ENCODE results near the gene PKHD1.
"Not testable (repeated sequence)": the region's sequence is repeated elsewhere in the genome, so short reads cannot be mapped to it uniquely, and the experiment has no call there.

Gene PKHD1

GRCh38 chr6:51965222-51965801, 122.1 kb downstream of the PKHD1 start:
- H3K36me3 Mint-ChIP-seq = no peaks in the 10 kb centered on the region
- H3K4me3 Mint-ChIP-seq = no peak overlapping the region
- H3K27ac Mint-ChIP-seq = no peak overlapping the region
- H3K4me1 Mint-ChIP-seq = no peaks in the 10 kb centered on the region
- peaks cover 0 to 2% of the 10 kb centered on the region in 2 donors for H3K9me3 Mint-ChIP-seq
- H3K27me3 Mint-ChIP-seq = peaks cover 13 to 30% of the 10 kb centered on the region in 2 donors
- DNase-seq (no peak), ATAC-seq (replicated peaks) (no peak)

DNA sequence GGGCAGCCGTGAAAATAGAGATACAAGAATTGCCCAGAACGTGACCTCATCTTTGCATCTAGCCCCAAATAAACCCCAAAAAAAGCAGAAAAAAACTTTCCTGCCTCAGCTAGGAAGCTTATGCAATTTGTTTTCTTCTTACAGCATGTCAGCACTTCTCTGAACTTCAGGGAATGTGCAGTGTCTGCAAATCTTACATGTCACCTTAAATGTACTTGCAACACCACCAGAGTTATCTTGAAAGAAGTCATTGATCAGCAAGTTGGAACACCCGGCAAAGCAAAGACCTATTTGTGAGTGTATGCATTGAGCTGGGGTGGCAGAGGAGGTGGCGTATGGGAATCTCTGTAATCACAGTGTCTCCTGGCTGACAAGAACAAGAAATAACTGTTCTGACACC, 123.4 kb downstream of the PKHD1 start:
- no peak overlapping the region for H3K4me3 Mint-ChIP-seq
- H3K9me3 Mint-ChIP-seq = peaks cover 0 to 2% of the 10 kb centered on the region in 2 donors
- no peaks in the 10 kb centered on the region for H3K36me3 Mint-ChIP-seq
- peaks cover 0 to 1% of the 10 kb centered on the region in 2 donors for H3K4me1 Mint-ChIP-seq
- H3K27me3 Mint-ChIP-seq = peaks cover 17 to 30% of the 10 kb centered on the region in 2 donors
- ATAC-seq (replicated peaks) = no peak
- no peak overlapping the region for H3K27ac Mint-ChIP-seq
- DNase-seq = no peak

- H3K27ac Mint-ChIP-seq = no peak overlapping the region
- H3K27me3 Mint-ChIP-seq = peaks cover 17 to 30% of the 10 kb centered on the region in 2 donors
- ATAC-seq (replicated peaks) = no peak
- peaks cover 0 to 1% of the 10 kb centered on the region in 2 donors for H3K4me1 Mint-ChIP-seq
- H3K9me3 Mint-ChIP-seq = peaks cover 0 to 2% of the 10 kb centered on the region in 2 donors
- DNase-seq = no peak
- H3K4me3 Mint-ChIP-seq = no peak overlapping the region
- no peaks in the 10 kb centered on the region for H3K36me3 Mint-ChIP-seq
Measured at GRCh38 chr6:51962354-51962753, 125.1 kb downstream of the PKHD1 start.

DNA sequence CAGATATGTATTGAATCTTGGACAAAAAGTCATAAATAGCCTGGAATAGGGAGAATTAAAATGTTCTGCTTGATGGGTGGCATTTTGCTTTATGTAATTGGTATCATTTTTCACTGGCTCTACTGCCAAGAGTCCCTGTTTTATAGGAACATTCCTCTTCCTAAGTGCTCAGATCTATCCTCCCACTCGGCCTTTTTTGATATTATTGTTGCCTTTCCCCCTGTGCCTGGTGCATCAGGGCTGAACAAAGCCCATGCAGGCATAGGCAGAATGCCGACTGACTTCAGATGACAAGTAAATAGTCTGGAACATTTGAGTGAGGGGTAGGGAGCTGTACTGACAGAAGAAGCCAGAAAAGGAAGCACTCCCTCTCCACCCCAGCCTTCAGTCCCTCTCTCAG, 127.0 kb downstream of the PKHD1 start:
- H3K27ac Mint-ChIP-seq = no peak overlapping the region
- DNase-seq (no peak), ATAC-seq (replicated peaks) (no peak)
- peaks cover 0 to 2% of the 10 kb centered on the region in 2 donors for H3K9me3 Mint-ChIP-seq
- peaks cover 5 to 23% of the 10 kb centered on the region in 2 donors for H3K27me3 Mint-ChIP-seq
- no peaks in the 10 kb centered on the region for H3K36me3 Mint-ChIP-seq
- peaks cover 0 to 1% of the 10 kb centered on the region in 2 donors for H3K4me1 Mint-ChIP-seq
- H3K4me3 Mint-ChIP-seq = no peak overlapping the region

DNA sequence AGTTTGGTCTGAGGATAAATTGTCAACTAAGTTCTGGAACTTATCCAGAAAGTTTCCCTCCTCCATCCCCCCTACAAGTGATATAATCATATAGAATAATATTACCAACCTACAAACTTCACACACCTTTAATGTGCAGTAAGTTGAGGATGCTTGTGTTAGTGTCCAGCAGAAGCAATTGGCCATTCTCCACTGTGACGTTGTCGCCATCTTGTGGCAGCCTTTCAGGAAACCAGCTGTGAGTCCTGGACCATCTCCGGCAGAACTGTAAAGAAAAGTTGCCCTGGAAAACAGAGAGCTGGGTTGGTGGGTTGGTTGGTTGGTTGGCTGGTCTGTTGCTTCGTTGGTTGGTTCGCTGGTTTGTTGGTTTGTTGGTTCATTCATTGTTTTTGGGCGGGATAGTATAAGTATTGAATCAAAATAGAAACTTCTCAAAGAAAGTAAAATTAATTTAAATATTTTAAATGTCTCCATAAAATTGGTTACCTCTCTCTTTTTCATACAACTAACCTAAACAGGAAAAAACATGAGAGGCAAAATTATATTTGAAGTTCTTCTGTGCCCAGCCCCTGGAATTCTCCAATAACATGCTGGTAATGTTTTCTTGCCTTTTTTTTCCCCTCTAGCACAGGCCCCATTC, 127.5 kb downstream of the PKHD1 start:
- H3K4me3 Mint-ChIP-seq = no peak overlapping the region
- H3K27ac Mint-ChIP-seq = no peak overlapping the region
- peaks cover 0 to 1% of the 10 kb centered on the region in 2 donors for H3K4me1 Mint-ChIP-seq
- H3K27me3 Mint-ChIP-seq = peaks cover 4 to 22% of the 10 kb centered on the region in 2 donors
- H3K36me3 Mint-ChIP-seq = no peaks in the 10 kb centered on the region
- DNase-seq = peak; percentile 20
- peaks cover 0 to 2% of the 10 kb centered on the region in 2 donors for H3K9me3 Mint-ChIP-seq
- ATAC-seq (replicated peaks) = peak in 1 of 2 donors; percentile 73

DNA sequence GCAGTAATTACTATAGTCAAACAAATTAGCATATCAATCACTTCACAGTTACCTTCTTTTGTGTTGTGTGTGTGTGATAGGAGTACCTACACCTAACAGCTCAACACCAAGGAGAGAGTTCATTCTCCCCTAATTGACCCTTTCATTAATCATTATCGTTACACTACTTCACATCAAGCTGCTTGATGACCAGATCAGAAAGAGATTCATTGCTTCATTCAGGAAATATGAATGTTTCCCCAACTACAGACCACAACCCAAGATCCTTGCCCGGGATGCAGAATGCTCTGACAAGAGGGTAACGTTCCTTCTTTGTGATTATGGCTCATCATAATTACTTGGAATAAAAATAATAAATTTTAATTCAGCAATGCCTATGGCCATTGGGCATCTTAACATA, 132.7 kb downstream of the PKHD1 start:
- ATAC-seq (replicated peaks) = no peak
- Mint-ChIP-seq H3K4me1 (no peaks in the 10 kb centered on the region), H3K36me3 (no peaks in the 10 kb centered on the region), H3K4me3 (no peak overlapping the region), H3K9me3 (no peaks in the 10 kb centered on the region), H3K27me3 (peaks cover under 1% of the 10 kb centered on the region in 2 donors), H3K27ac (no peak overlapping the region)
- DNase-seq = no peak

- H3K27me3 Mint-ChIP-seq = no peaks in the 10 kb centered on the region
- ATAC-seq (replicated peaks) = no peak
- no peaks in the 10 kb centered on the region for H3K36me3 Mint-ChIP-seq
- H3K4me1 Mint-ChIP-seq = no peaks in the 10 kb centered on the region
- H3K9me3 Mint-ChIP-seq = no peaks in the 10 kb centered on the region
- H3K27ac Mint-ChIP-seq = no peak overlapping the region
- no peak for DNase-seq
- H3K4me3 Mint-ChIP-seq = no peak overlapping the region
Measured at GRCh38 chr6:51953246-51953645, 134.2 kb downstream of the PKHD1 start.

GRCh38 chr6:51951924-51952323, 135.5 kb downstream of the PKHD1 start:
- no peaks in the 10 kb centered on the region for H3K27me3 Mint-ChIP-seq
- no peaks in the 10 kb centered on the region for H3K9me3 Mint-ChIP-seq
- H3K4me1 Mint-ChIP-seq = no peaks in the 10 kb centered on the region
- H3K36me3 Mint-ChIP-seq = no peaks in the 10 kb centered on the region
- no peak overlapping the region for H3K27ac Mint-ChIP-seq
- no peak for DNase-seq
- no peak overlapping the region for H3K4me3 Mint-ChIP-seq
- no peak for ATAC-seq (replicated peaks)

DNA sequence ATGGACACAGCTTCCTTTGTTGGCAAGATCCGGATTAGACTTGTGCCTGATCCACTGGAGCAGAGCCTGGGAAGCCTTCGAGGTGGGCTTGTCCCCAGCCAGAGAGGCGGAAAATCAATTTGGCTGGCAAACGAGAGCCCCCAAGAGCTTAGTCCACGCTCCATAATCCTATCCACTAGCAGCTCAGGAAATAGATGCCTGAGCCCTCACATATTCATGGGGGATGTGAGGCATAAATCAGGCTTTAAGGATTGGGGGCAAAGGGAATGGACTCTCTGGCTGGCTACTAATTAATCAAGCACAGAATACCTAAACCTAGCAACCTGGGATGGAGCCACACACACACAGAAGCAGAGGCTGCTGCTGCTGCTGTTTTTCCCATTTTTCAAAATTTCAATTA, 137.9 kb downstream of the PKHD1 start:
- H3K9me3 Mint-ChIP-seq = no peaks in the 10 kb centered on the region
- no peaks in the 10 kb centered on the region for H3K27me3 Mint-ChIP-seq
- H3K27ac Mint-ChIP-seq = no peak overlapping the region
- no peaks in the 10 kb centered on the region for H3K36me3 Mint-ChIP-seq
- ATAC-seq (replicated peaks) (no peak), DNase-seq (no peak)
- no peak overlapping the region for H3K4me3 Mint-ChIP-seq
- no peaks in the 10 kb centered on the region for H3K4me1 Mint-ChIP-seq

GRCh38 chr6:51939695-51940094, 147.7 kb downstream of the PKHD1 start:
- H3K9me3 Mint-ChIP-seq; DNase-seq; H3K4me1 Mint-ChIP-seq; H3K27ac Mint-ChIP-seq; H3K4me3 Mint-ChIP-seq; ATAC-seq (replicated peaks); H3K27me3 Mint-ChIP-seq; H3K36me3 Mint-ChIP-seq: not testable (repeated sequence)

DNA sequence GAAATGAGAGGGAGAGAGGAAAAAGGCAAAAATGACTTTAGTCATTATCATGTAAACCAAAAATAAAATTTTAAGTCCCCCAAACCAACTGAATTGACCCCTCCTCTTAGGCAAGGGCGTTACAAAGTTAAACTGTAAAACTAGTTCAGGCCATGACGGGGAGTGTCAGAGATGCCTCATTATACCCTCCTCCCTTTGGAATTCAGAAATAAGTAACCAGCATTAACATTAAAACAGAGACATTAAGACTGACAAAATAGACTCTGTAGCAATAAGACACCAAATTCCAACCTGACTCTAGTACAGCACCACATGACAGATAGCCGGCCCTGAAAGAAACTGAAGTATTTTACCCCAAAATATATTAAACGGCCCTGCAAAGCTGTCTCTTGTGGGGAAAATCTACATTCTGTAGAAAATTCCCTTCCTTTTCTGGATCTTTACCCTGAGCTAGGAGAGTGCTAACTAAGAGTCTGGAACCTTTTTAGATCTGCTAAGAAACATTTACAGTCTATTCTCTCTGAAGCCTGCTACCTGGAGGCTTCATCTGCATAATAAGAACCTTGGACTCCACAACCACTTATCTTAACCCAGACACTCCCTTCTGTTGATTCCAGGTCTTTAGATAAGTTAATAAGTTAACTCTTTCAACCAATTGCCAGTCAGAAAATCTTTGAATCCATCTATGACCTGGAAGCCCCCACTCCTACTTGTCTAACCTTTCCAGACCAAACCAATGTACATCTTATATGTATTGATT, 150.7 kb downstream of the PKHD1 start:
- Mint-ChIP-seq H3K4me3 (no peak overlapping the region), H3K27ac (no peak overlapping the region), H3K27me3 (no peaks in the 10 kb centered on the region), H3K9me3 (no peaks in the 10 kb centered on the region), H3K36me3 (no peaks in the 10 kb centered on the region), H3K4me1 (no peaks in the 10 kb centered on the region)
- DNase-seq = no peak
- no peak for ATAC-seq (replicated peaks)

GRCh38 chr6:51934098-51934497, 153.3 kb downstream of the PKHD1 start:
- ATAC-seq (replicated peaks) (peak in 1 of 2 donors; percentile 33), DNase-seq (no peak)
- H3K4me1 Mint-ChIP-seq = no peaks in the 10 kb centered on the region
- no peak overlapping the region for H3K4me3 Mint-ChIP-seq
- no peaks in the 10 kb centered on the region for H3K36me3 Mint-ChIP-seq
- no peak overlapping the region for H3K27ac Mint-ChIP-seq
- H3K27me3 Mint-ChIP-seq = no peaks in the 10 kb centered on the region
- H3K9me3 Mint-ChIP-seq = no peaks in the 10 kb centered on the region

DNA sequence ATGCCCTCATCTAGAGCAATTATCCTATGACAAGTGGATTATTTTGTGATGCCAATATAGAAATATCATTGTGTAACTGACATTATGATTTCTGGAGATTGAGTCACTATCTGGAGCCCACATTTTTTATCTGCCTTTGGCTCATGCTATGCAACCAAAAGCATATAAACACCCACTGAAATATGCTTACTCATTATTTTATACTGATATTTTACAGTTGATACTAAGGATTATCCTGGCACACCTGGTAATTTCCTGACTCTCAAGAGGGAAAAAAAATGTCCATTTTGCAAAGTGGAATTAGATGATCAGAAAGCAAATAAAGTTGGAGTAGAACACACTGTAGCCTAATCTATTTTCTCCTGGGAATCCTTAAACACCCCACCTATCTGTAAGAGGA, 154.5 kb downstream of the PKHD1 start:
- no peak for ATAC-seq (replicated peaks)
- no peaks in the 10 kb centered on the region for H3K27me3 Mint-ChIP-seq
- H3K4me3 Mint-ChIP-seq = no peak overlapping the region
- H3K36me3 Mint-ChIP-seq = no peaks in the 10 kb centered on the region
- H3K27ac Mint-ChIP-seq = no peak overlapping the region
- no peak for DNase-seq
- no peaks in the 10 kb centered on the region for H3K9me3 Mint-ChIP-seq
- H3K4me1 Mint-ChIP-seq = peaks cover 0 to 2% of the 10 kb centered on the region in 2 donors

- H3K4me3 Mint-ChIP-seq = no peak overlapping the region
- DNase-seq (no peak), ATAC-seq (replicated peaks) (no peak)
- H3K27me3 Mint-ChIP-seq = no peaks in the 10 kb centered on the region
- peaks cover 0 to 2% of the 10 kb centered on the region in 2 donors for H3K4me1 Mint-ChIP-seq
- H3K9me3 Mint-ChIP-seq = no peaks in the 10 kb centered on the region
- no peak overlapping the region for H3K27ac Mint-ChIP-seq
- H3K36me3 Mint-ChIP-seq = no peaks in the 10 kb centered on the region
Measured at GRCh38 chr6:51930602-51931001, 156.8 kb downstream of the PKHD1 start.

Data from stimulated activated naive B cell treated with anti-CD40 and anti-IgM and Interleukin-4, amounts not matched to agents 10 μg/mL and 1 μg/mL and 100 μg/mL, for 72 hours (primary cell).